SIG-M5 treated with dmso at 0.1 percent for 504 hours (cell line): ENCODE measurements around the gene CACNA1C.

Source experiments
- DNase-seq: peaks from one replicate; lab custom pipeline; 2025; ENCODE audit not compliant: unreplicated experiment; lab: John Stamatoyannopoulos, UW

CACNA1C gene

DNA sequence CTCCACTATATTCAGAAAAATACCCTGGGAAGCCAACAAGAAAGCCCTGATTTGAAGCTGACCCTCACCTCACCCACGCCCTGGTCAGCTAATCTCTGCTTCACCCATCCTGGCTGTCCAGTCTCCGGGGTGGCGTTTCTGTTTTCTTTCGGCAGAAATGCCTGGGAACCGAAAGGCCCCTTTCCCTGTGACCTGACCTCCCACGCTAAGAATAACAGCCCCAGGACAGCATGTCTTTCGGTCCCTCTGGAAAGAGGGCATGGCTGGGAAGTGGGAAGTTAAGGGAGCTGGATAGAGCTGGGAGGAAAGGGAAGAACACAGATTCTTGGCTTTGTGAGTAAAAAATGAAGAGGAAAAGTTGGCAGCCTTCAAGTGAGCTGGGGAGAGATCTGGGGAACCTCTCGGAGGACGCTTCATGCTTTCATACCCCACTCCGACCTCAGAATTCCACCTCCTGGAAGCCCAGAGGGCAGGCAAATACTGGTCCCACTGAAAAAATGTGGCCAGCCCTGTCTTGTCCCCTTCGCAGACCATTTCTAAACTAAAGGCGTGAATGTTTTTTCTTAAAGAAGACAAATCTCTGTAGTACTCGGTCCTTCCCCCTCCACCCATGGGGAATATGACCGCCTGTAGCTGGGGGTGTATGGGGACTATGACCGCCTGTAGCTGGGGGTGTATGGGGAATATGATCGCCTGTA is 579.0 kb downstream of the CACNA1C start:
- DNase-seq: no peak

DNA sequence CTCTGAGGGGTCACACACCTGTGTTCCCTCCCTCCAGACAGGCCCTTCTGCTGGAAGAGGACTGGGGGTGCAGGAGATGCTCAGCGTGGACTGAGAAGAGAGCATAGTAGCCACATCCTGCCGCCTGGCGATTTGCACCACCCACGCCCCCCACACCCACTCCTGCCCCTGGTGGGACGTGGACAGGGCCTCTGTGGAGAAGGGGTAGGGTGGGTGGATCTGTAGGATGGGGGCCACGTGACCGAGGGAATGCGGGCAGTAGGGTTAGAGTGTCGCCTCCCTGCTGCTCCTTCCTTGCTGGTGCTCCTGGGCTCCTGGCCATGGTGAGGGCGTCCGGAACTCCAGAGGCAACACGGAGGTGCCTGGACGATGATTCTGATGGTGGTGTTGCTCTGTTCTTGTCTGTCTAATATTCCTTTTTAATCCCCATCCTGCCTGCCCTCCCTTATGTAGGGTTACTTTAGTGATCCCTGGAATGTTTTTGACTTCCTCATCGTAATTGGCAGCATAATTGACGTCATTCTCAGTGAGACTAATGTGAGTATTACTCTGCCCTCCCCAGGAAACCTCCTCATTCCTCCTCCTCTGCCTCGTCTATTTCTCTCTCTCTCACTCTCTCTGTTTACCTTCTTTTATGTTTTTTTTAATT is 580.5 kb downstream of the CACNA1C start:
- DNase-seq: no peak

DNA sequence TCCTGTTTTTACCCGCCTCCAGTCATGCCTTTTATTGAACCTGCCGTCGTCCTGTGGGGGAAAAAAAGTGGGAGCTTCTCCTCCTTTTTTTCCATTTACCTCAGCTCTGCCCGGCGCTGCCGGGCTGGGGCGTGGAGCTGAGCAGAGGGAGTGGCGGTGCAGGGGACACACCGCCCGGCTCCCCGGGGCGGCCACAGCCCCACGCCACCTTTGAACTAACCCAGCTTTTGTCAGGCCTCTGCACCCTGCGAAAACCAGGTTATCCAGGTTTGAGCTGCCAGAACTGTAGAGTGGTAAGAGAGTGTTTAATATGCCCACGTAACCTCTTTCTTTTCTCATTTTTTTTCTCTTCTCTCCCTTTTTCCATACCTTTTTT is 581.0 kb downstream of the CACNA1C start:
- no peak for DNase-seq

DNA sequence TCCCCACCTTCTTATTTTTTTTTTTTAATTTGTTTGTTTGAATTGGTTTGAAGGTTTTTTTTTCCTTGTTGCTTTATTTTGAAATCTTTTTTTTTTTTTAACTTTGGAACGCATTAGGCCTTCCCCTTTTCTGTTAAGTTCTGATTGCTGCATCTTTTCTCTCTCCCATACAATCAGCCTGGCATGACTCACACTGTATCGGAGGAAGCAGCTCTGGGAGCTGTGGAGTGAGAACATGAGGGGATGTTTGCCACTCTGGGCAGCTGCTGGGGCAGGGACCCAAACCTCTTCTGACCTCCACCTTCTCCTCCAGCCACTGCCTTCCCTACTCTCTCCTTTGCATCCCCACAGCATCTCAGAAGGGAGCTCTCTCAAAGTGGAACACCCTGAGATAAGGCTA is 581.7 kb downstream of the CACNA1C start:
- no peak for DNase-seq

DNA sequence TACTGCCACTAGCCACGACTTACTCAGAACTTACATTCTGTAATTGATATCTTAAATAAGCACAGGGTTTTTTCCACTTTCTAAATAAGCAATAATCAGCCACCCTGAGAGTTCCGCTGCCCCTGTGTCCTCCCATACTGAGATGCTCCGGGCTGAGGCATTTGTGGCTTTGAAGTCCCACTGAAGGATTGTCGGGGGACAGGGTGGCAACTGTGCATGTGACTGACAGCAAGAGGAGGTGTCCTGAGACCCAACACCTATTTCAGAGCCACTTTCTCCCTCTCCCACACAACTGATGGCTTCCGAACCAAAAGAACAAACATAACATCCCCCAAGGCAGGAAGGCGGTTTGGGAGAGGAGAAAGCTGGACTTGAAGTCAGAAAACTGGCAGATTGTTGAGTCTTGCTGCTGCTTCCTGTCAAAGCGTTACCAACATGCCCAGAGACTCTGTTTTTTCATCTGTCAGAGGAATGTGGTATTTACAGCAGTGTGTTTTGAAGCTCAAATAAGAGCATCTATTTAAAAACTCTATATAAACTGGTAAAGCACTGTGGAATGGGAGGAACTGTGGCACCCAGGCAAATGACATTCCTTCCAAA is 584.1 kb downstream of the CACNA1C start:
- DNase-seq: no peak

DNA sequence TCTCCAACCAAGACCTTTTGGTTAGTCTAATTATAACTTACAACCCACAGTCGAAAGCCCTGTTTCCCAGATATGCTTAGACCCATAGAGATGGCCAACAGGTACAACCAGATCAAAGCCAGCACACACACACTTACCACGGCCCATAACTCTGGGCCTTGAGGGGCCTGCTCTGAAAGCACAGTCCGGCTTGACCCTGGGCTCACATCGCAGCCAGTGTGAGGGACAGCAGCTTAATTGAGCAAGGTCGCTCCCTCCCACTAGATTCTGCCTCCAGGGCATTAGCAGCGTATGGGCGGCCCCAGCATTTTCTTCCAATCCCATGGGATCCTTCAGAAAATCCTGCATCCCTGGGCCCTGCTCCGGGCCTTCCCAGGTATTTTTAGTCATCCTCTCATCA is 584.6 kb downstream of the CACNA1C start:
- no peak for DNase-seq

DNA sequence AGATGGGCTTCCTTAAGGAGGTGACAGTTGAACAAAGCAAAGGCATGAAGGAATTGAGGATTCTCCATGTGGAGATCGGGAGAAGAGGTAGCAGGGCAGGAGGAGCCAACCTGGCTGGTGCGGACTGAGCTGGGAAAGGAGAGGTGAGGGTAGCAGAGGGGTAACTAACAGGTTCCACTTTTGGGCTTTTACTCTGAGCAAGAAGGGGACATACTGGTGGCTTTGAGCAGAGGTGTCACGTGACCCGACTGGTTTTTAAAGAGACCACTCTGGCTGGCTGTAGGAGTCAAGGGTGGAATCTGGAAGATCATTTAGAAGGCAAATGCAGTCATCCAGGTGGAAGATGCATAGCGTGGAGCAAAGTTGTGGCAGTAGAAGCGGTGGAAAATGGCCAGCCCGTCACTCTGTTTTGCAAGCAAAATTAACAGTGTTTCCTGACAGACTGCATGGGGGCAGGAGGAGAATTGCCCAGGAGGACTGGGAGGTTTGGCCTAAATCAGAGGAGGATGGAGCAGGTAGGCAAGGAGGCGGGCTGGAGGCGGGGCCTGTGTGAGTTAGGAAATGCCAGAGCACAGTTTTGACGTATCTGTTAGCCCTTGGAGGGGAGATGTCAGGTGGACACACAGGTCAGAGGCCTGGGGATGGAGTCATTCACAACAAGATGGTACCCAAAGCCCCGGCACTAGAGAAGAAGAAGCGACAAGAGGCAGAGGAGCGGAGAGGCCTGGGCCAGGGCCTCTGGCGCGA is 585.7 kb downstream of the CACNA1C start:
- DNase-seq: no peak

DNA sequence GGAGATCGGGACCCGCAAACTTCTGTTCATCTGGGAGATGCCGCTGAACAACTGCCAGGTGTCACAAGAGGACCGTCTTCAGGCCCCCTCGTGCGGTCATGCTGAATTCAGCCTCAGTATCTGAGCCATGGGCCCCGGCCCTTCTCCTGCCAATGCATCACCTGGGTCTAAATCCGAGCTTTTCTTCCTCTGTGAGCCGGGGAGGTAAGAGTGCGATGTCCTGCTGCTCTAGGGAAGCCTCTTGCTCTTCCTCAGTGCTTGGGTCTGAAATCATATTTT is 586.2 kb downstream of the CACNA1C start:
- DNase-seq: no peak

DNA sequence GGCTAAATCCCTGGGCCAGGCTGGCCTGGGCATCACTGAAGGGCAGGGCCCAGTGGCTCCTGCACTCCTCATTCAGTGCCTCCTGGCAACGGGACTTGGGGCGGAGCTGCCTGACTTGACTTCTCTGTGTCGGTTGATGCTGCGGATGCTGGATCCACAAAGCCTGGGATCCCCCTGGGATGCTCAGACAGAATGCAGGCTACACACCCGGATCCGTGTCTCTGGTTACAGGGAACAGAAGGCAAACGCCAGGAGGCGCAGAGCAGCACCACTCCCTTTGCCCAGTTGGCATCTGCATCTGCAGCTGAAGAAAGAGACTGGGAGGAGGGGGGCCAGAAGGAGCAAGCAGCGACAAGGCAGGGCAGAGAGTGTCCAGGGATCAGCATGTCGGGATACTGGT is 587.5 kb downstream of the CACNA1C start:
- no peak for DNase-seq

DNA sequence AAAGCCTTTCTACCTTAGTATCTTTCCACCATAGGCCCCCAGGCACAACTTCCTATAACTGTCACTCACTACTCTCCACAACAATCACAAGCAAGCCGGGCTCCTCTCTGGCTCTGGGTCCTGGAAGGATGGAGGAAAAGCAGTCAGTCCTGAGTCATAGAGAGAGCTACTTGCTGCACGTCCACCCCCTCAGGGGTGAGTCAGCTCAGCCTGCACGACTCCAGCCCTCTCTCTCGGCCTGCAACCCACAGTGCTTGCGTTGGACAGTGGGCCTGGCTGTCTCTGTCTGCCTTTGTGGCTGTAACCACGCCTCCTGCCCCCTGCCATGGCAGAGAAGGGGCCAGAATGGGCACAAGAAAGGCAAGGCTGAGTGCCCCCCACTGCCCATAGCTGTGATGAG is 587.9 kb downstream of the CACNA1C start:
- no peak for DNase-seq

DNA sequence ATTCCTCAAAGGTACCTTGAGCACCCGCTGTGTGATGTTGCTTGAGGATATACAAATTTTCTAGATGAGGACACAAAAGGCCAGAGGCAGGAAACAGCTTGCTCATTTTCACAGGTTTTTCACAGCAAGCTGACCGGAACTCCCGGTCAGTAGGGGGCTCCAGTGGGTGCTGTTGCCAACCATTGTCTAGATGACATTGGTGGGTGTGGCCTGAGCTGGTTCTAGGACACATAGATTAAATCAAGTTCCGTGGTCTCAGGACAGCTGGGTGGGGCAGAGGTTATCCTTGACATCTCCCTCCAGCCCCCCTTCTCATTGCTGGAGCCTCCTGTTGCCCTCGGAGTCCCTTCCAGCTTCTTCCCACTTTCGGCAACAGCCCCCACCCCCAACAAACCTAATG is 588.4 kb downstream of the CACNA1C start:
- peak; percentile 4 for DNase-seq

DNA sequence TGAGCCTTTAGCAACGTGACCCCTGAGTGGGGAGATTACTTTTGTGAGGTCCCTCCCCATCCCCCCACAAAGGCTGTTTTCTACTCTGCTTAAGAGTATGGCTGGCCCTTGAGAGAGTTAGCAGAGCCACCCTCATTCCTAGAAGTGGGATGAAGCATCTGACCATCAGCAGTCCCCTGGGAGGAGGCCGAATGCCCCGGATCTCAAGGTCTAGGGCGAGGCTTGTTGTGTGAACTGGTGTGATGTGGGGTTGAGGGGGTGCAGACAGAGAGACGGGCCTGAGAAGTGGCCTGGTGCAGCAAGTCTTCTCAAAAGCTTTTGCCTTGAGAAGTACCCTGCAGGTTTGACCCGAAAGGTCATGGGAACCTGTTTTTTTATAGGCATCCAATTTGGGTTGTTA is 589.0 kb downstream of the CACNA1C start:
- DNase-seq: no peak

DNA sequence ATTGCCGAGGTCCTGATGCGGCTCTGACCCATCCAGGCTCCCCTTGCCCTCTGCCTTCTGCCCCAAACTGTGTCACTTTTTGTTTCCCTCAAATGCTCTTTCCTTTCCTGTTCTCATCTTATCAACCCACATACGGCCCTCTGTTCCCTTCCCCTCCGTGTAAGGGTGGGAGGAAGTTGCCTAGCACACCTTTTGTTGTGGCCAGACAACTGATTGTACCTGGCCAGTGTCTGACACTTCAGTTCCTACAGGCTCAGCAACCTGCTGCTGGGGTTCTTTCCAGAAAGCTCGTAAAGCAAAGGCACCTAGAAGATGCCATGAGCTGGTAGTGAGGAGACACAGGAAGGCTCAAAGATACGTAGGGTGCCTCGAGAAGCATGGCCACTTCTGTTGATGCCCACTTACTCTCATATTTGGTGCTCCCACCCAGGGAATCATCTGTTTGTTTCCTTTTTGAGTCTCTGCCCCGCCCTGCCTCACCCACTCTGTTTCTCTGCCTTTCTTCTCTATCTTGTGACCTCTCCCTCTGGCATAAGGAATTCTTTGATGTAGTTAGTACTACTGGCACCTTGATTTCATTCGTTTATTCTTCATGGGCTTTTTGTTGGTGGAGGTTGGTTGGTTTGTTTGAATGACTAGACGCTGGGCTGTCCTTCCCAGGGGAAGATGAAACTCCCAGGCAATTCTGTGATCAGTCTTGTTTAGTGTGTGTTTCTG is 589.5 kb downstream of the CACNA1C start:
- no peak for DNase-seq

DNA sequence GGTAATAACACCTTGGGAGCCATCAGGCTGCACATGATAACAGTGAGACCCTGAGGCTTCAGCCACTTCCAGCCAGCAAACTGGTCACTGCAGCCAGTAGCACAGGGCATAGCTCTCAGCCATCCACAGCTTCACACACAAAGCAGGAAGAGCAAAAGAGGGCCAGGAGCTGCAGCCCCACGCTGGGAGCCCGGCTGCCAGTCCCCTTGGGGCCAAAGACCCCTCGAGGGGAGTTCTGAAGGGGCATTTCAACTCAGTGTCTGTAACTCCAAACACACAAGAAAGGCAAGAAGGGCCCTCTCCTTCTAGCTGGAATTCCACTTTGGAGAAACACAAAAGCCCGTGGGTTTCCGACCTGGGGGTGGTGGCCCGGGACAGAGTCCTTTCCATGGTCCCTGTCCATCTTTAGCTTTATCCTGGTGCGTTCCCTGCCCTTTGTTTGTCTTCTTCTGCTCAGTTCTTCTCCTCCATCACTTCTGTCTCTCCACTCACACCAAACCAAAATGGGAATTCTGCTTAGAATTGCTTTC is 590.2 kb downstream of the CACNA1C start:
- DNase-seq: no peak

DNA sequence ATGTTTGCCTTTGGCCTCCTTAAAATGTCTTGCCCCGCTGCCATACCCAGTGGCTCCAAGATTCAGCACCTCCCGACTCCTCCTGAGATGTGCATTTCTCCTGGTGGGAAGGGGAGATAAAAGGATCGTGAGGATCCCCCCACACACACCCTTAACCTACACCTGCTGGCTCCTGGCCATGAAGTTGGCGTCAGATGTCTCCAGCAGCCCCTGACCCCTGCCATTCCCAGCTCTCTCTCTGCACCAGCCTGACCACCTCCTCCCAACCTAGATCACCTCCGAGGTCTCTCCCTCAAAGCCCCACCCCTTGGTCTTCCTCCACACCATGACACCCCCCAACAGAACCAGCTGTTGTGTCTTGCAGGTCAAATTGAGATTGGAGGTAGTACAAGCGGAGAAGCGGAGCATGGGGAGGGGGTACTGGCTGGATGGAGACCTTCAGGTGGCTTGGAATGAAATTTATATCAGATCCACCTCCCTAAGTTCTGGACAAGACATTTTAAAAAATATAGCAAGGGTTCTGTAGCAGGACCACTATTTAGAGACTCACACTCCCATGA is 590.9 kb downstream of the CACNA1C start:
- no peak for DNase-seq

DNA sequence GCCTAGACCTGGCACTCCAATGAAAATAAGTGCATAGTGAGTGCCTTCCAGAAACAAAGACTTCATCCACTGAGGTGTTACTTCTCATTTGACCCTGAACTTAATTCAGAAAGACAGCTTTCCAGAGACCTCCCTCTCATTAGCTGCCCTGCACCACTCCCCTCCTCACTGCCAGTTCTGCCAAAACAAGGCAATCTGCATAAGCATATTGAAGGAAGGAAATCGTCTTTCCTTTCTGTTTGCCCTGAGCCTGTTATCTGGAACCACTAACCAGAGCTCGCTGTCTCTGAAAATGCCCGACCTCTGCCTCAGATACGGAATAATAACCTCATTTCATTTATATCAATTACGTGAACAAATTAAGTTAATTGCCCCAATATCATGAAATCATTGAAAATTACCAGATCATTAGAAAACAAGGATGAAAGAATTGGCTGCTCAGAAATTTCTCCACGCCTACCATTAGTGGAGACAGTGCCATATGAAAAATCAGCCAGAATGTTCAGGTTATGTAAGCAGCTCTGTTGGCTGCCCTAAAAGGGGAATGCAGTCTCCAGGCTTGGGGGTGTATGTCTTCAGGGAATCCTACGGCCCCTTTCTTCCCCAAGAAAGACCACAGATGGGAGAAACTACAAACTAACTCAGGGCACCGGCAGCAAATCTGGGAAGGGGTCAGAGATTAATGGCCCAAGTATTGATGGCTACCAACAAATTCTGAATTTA is 592.1 kb downstream of the CACNA1C start:
- no peak for DNase-seq

DNA sequence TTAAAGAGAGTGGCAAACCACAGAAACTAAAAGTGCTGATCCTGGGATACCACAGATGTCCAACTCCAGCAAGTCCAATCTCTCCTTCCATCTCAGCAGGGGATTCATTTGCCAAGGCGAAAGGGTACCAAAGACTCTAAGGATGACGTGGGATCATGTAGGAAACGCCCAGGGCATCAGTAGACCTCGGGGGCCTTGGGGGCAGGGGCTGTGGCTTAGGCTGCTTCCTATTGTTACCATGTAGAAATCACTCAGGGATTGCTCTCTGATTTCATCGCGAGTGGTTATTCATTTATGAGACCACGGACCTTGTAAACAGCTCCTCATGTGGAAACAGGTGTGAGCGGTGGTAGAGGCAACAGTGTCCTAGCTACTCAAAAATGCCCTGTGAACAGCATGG is 592.7 kb downstream of the CACNA1C start:
- no peak for DNase-seq

DNA sequence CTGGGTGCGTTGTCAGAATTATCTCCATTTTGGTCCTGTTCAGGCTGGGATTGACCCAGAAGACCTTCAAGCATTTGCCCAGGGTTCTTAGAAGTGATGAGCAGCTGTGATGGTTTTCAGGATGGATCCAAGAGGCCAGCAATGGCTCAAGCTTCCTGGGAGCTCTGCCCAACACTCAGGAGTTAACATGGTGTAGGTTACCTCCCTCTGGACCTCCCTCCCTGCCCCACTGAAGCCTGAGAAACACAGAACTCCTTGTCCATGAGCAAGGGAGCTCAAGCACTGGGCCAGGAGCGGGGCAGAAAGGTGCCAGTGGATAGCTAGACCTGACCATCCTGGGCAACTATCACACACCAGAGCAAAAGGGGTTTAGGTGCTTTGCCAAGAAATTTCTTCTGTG is 593.6 kb downstream of the CACNA1C start:
- DNase-seq: no peak

DNA sequence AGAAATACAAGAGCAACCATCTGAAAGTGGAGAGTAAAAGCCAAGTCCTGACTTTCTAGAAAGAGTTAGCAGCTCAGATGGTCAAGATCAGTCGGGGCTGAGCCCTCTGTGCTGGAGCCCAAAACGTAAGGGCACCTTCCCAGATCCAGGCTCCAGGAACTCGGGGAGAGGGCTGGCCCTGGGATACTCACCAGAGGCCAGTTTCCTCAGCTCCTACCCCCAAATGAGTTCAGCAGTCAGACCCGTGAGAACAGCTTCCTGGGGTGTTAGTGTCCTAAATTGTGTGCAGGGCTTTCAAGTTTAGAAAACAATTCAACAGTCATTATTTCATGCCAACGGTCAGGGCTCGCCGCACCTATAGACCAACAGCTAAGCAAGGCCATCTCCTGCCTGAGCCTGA is 594.4 kb downstream of the CACNA1C start:
- DNase-seq: no peak

DNA sequence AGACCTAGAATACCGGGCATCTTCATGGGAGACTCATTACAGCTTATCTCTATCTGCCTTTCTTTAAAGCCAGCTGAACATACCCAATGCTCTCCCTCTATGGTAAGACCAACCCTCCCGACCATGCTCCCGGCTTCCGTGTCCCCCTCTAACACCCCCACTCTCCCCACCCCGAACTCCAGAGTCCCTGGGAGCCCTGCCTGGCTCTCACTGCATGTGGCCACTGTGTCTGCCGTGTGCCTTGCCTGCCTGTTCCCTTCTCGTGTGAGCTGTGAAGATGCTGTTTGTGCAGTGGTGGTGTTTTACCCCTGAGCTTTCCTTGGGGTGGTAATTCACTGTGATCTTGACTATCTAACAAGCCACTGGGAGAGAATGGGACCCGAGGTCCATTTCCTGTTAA is 595.6 kb downstream of the CACNA1C start:
- DNase-seq: no peak
